Measurements from ENCODE around the gene SLC35C1. TPM values are rescaled to one million over a fixed set of nuclear protein-coding genes. Genes with fewer than 3 reads are reported as not detected.

SLC35C1 gene
- total and polyA plus RNA-seq, 2 donors (not counting 3 experiments of a cell fraction or from before 2014, with no cell fraction given) = 8.5 to 19.8 TPM

- no peak overlapping the region for H3K27ac ChIP-seq (ENCODE audit: insufficient read depth, low read depth, low read length)
- H3K4me1 ChIP-seq (ENCODE audit: control insufficient read depth, extremely low read depth, insufficient read depth, low read length) = no peaks in the 10 kb centered on the region
- H4K20me1 ChIP-seq (replicated peaks; ENCODE audit: control insufficient read depth, extremely low read depth, insufficient read depth, low read length) = no peaks in the 10 kb centered on the region
- H3K9me1 ChIP-seq (replicated peaks; ENCODE audit: control insufficient read depth, extremely low read depth, insufficient read depth, low read length) = no peaks in the 10 kb centered on the region
- dilution Hi-C loops (cut with MboI; ENCODE audit: extremely low pct_ligation_motif_present, low sequenced_read_pairs) (no loop called here), intact Hi-C loops (cut with micrococcal nuclease) (no loop called here)
- DNase-seq (ENCODE audit: low read depth, low spot score) = no peak
- H2AFZ ChIP-seq (ENCODE audit: low read depth, low read length) = no peak overlapping the region
- H3K4me2 ChIP-seq (ENCODE audit: insufficient read depth, low read length) = no peak overlapping the region
- no peaks in the 10 kb centered on the region for H3K36me3 ChIP-seq (ENCODE audit: control insufficient read depth in 2 of 2, extremely low read depth in 1 of 2, insufficient read depth in 2 of 2, low read length in 2 of 2)
- TF ChIP-seq JUN (IDR thresholded peaks at IDR 0.05; ENCODE audit: borderline replicate concordance, insufficient read depth, insufficient read length, low read depth) (no peak), MAX (IDR thresholded peaks at IDR 0.05; ENCODE audit: insufficient read depth, insufficient read length) (no peak), MYC (IDR thresholded peaks at IDR 0.05; ENCODE audit: low read depth, low read length) (no peak), FOS (IDR thresholded peaks at IDR 0.05; ENCODE audit: borderline replicate concordance, insufficient read depth, low read length) (no peak), GATA2 (IDR thresholded peaks at IDR 0.05; ENCODE audit: insufficient read depth, insufficient read length, low read depth, low read length) (no peak), EZH2 (IDR thresholded peaks at IDR 0.05; ENCODE audit: borderline replicate concordance, low read depth, low read length, severe bottlenecking) (no peak), POLR2AphosphoS5 (IDR thresholded peaks at IDR 0.05; ENCODE audit: insufficient read depth, low read depth, low read length) (no peak), POLR2A (IDR thresholded peaks at IDR 0.05; ENCODE audit: low read depth, low read length) (no peak), CTCF (IDR thresholded peaks at IDR 0.05; ENCODE audit: extremely low read depth in 1 of 2, insufficient read depth in 1 of 2, low read depth in 1 of 2, low read length in 2 of 2) (no peak)
- FAIRE-seq = no peak
- no peak overlapping the region for H3K9ac ChIP-seq (replicated peaks; ENCODE audit: extremely low read depth, insufficient read depth, low read length)
- H3K27me3 ChIP-seq (ENCODE audit: control insufficient read depth in 2 of 2, insufficient read depth in 2 of 2, low read length in 2 of 2) = peaks cover 4 to 8% of the 10 kb centered on the region in 2 experiments
- no peaks in the 10 kb centered on the region for H3K9me3 ChIP-seq (replicated peaks; ENCODE audit: control insufficient read depth, insufficient read depth, low read length)
- no peak overlapping the region for H3K4me3 ChIP-seq (replicated peaks in 1 of 3; ENCODE audit: insufficient read depth in 1 of 3, low read depth in 1 of 3, low read length in 3 of 3)
- POLR2A ChIA-PET = interaction anchor here (0.6 kb wide), 1 partner anchor 593 kb away, joined by 6 read pairs; no protein-coding TSS in a partner anchor
- BruUV-seq (replicated peaks) = no TSS peak
- CTCF ChIA-PET = interaction anchor here (3.1 kb wide), 1 partner anchor 25 kb away, joined by 18 read pairs; no protein-coding TSS in a partner anchor
- H3K79me2 ChIP-seq (ENCODE audit: control insufficient read depth, insufficient read depth, low read length) = no peaks in the 10 kb centered on the region
These were observed 8.5 kb upstream of the SLC35C1 start for GRCh38 chr11:45796461-45796861.
